ENCODE measurements around the gene DHCR24.
"Not testable (repeated sequence)": the region's sequence is repeated elsewhere in the genome, so short reads cannot be mapped to it uniquely, and the experiment has no call there.

The DHCR24 gene, protein sequence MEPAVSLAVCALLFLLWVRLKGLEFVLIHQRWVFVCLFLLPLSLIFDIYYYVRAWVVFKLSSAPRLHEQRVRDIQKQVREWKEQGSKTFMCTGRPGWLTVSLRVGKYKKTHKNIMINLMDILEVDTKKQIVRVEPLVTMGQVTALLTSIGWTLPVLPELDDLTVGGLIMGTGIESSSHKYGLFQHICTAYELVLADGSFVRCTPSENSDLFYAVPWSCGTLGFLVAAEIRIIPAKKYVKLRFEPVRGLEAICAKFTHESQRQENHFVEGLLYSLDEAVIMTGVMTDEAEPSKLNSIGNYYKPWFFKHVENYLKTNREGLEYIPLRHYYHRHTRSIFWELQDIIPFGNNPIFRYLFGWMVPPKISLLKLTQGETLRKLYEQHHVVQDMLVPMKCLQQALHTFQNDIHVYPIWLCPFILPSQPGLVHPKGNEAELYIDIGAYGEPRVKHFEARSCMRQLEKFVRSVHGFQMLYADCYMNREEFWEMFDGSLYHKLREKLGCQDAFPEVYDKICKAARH

DNA sequence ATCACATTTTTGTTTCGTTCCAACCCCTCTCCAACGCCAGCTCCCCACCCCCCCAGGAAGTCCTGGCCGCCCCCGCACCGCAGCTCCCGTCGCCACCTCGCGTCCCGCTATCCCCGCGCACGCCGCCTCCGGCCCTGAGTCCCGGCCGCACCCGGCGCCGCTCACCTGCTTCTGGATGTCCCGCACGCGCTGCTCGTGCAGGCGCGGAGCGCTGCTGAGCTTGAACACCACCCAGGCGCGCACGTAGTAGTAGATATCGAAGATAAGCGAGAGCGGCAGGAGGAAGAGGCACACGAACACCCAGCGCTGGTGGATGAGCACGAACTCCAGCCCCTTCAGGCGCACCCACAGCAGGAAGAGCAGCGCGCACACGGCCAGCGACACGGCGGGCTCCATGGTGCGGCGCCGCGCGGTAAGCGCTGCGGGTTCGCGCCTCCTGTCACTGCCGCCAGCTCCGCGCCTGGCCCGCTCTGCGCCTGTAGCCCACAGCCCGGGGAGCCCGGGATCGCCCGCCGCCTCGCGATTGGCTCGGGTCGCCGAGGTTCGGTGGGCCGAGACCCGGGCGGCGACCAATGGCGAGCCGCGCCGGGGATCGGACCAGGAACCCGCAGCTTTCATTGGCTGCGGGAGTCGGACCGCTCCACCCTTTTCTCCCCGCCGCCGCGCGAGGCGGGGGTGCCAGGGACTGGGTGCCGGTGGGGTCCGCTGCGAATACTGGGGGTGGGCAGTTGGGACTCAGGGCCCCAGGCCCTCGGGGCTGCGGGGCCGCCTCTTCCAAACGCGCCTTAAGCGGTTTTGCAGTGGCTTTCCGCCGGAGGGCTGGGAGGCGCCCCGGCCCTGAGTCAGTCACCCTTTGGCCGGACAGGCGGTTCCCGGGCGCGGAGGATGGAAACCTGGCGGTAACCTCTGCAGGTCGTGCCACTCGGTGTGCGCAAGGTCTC lies at the start of gene DHCR24:
TSS of gene DHCR24 (minus strand) at position 472 of the 941 bp plus-strand sequence. CDS start at position 396, 76 bp downstream.
- peak; percentile 95 for DNase-seq

DNA sequence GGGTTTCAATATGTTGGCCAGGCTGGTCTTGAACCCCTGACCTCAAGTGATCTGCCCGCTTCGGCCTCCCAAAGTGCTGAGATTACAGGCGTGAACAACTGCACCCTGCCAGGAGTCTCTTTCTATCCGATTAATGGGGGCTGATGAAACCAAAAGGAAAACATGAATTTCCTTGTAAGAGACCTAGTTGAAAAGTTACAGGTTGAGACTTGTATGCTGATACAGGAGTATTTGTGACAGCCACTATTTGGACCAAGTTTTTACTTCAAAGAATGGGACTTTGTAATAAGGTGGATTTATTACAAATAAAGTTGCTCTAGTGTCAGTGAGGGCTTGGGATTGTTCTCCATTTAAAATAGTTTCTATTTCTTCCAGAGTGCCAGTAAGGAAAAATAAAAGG lies 49.8 kb upstream of the DHCR24 start:
- no peak for DNase-seq

DNA sequence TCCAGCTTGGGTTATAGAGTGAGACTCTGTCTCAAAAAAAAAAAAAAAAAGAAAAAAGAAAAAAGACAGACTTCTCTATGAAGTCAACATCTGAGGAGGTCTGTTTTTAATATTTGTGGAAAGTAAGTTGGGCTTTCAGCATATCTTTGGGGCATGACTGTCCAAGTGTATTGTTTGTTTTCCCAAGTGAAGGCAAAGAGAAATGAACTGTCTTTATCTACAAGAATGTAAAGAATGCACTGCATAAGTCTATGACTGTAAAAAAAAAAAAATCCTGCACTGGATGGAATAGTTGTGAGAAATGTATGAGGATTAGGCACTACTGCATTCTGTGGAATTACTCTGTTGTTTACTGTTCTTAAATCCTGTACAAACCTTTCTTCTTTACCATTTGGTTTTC lies 47.9 kb upstream of the DHCR24 start:
- DNase-seq = no peak

DNA sequence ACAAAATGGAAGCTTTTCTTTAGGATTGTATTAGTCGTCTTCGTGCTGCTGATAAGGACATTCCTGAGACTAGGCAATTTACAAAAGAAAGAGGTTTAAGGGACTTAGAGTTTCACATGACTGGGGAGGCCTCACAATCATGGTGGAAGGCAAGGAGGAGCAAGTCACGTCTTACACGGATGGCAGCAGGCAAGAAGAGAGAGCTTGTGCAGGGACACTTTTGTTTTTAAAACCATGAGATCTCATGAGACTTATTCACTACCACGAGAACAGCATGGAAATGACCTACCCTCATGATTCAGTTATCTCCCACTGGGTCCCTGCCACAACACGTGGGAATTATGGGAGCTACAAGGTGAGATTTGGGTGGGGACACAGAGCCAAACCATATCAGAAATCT lies 47.1 kb upstream of the DHCR24 start:
- DNase-seq = not testable (repeated sequence)

DNA sequence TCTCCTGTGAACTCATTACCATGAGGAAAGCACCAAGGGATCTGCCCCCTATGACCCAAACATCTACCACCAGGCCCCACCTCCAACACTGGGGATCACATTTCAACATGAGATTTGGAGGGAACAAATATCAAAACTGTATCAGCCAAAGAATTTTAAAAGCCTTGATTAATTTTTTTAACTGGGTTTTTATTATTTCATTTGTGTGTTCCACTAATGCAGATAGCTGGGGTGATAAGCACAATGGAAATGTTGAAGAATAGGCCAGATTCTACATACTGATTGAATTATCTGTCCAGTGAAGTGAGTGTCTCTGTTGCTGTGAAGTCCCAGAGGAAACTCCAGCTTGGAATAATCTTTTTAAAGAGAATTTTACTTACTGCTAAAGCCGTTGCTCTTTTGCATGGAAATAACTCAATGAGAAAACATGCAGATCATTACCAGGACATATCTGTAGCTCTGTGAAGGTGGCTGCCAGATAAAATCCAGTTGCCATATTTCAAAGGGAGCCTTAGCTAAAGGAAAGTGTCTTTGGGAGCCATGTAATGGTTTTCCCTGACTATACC lies 44.4 kb upstream of the DHCR24 start:
- DNase-seq = no peak

DNA sequence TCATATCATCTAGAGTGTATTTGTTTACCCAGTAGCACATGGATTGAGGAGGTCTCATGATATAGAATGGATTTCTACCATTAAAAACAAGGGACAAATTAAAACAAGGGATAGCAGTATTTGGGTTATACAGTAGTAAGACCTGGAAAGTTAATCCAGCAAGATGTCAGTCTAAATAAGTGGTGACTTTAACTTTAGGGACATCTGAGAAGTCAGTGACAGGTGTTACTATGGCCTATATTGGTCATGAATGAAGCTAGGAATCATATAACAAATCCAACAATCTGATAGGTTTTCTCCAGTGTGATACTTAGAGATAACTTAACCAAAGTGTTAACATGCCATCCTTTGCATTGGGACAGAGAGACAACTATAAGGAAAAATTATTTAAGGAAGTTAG lies 42.7 kb upstream of the DHCR24 start:
- DNase-seq = no peak

DNA sequence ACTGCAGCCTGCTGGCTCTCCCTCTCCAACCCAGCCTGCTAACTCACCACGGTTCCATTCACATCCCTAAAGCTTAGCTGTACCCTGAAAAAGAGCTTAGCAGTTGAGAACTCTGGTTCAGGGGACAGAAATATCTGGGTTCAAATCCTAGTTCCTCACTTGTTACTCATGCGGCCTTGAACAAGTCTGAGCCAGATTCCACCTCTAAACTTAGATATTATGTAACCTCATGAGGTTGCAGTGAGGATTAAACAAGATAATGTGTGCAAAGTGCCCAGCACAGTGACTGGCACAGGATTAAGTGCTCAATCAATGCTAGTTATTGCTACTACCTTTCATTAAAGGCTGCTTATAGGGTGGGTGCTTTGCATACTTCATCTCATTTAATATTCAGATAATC lies 41.3 kb upstream of the DHCR24 start:
- peak; percentile 51 for DNase-seq

DNA sequence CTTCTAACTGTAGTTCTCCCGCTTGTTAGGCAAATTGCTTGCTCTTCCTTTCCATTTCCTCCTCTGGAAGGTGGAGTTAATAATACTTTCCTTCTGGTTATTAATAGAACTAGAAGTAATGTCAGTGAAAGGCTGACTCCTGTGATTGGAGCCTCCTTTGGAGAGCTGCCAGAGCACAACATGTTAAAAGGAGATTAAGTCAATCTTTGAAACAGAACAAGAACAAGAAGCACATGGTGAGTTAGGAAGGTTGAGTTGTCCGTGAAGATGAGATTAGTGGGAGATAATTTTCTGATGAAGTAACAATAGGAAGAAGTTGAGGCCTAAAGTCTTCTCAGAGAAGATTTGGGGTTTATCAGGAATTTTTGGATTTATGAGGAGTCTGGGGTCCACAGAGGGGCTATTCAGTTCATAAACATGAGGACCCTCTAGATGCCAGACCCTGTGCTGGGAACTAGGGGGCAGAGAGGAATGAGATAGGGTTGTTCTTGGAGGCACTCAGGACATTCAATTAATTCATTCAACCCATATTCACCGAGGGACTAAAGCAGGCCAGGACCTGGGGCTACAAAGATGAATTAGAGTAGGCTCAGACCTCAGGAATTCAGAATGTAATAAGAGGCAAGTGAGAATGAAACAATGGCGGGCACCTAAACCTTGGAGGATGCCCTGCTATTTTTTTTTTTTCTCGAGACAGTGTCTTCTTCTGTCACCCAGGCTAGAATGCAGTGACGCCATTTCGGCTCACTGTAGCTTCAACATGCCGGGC lies 40.7 kb upstream of the DHCR24 start:
- peak; percentile 88 for DNase-seq

DNA sequence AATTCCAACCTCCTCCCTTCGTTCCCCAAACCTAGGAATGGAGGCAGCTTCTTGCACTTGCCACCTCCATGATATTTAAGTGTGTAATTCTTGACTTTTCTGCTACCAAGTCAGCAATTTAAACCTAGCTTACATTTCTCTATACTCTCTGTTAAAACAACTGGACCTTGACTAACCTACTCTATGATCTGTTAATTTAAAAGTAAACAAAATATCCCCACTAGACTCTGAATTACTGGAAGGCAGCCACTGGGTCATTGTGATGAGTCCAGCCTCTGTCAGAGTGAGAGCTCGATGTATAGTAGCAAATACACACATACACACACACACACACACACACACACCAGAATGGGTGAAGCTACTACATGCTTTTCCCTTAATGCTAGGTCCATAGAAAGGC lies 40.0 kb upstream of the DHCR24 start:
- DNase-seq = no peak

DNA sequence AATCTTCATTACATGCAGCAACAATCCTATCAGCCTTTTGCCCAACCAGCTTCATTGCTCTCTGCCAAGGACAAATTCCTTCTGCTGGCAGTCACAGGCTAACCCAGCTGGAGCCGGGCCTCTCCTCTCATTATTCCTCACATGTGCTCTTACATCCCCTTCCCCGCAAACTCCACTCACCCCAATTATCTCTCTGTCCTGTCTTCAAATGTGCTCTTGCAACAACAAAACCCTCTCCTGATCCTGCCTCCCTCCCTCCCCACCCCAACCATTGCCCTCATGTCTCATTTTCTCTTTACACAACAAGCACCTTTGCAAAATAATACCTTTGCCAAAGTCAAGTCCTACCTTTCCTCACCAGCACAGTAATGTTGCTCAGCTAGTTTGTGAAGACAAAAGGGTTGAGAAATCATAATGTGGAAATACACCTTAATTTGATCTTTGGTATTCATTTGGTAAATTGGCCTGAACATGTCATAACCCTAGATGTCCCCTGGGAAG lies 36.0 kb upstream of the DHCR24 start:
- peak; percentile 41 for DNase-seq

DNA sequence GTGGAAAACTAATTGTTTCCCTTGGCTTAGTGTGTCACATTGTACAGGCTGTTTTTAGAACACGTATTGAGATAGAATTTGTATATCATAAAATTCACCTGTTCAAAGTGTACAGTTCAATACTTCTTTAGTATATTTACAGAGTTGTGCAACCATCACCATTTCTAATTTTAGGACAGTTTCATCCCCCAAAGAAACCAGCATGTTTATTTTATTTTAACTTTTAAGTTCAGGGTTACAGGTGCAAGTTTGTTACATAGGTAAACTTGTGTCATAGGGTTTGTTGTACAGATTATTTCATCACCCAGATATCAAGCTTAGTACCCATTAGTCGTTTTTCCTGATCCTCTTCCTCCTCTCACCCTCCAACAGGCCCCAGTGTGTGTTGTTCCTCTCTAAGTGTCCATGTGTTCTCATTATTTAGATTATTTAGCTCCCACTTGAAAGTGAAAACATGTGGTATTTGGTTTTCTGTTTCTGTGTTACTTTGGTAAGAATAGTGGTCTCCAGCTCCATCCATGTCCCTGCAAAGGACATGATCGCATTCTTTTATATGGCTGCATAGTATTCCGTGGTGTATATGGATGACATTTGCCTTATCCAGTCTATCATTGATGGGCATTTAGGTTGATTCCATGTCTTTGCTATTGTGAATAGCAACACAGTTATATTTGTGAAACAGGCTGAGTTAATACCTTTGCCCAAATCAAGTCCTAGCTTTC lies 35.2 kb upstream of the DHCR24 start:
- DNase-seq = no peak

DNA sequence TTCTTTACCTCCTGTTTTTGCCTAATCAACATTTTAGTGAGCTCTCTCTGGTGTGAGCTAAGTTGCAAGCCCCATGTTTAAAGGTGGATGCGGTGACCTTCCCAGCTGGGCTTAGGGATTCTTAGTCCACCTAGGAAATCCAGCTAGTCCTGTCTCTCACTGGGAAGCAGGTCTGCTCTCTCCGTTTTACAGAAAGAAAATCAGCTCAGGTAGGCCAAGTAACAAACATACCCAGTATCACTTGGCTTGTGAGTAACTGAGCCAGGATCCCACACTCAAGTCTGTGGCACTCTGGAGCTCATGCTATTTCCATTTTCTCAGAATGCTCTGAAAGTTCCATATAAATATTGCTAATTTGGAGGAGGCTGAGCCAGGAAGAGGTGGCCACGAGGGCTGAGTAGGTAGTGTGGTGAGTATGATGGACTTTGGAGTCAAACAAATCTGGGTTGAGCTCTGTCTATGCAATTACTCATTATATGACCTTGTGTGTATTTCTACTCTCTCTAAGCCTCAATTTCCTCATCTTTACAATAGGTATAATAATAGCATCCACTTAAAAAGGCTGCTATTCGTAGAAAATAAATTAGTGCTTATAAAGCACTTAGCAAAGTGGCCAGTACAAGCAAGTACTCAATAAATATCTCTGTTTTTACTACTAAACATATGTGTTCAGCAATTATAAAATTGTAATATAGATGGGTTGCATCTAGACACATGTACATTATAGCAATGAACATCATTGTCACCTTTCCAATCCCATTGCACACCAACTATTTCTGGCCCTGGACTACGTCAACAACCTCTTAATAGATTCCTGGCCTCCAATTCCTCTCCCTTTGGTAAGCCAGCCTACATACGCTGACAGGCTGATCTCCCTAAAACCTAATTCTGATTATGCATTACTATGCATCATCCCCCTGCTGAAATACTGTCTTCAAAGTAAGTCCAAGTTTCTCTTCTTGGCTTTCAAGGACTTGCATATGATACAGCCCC lies 32.7 kb upstream of the DHCR24 start:
- no peak for DNase-seq

DNA sequence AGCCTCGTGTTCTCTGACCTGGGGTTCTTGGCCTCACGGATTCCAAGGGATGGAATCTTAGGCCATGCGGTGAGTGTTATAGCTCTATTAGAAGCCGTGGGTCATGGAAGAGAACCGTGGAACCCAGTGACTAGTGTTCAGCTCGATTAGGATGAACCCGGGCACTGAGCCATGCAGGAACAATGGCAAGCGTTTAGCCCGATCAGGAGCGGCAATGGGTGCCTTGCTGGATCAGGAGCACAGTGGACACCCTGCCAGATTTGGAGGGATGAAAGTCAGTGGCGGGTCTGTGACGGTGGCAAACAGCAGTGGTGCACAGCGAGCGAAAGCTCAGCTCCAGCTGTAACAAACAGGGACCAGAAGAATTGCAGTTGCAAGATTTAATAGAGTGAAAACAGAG lies 24.1 kb upstream of the DHCR24 start:
- not testable (repeated sequence) for DNase-seq

DNA sequence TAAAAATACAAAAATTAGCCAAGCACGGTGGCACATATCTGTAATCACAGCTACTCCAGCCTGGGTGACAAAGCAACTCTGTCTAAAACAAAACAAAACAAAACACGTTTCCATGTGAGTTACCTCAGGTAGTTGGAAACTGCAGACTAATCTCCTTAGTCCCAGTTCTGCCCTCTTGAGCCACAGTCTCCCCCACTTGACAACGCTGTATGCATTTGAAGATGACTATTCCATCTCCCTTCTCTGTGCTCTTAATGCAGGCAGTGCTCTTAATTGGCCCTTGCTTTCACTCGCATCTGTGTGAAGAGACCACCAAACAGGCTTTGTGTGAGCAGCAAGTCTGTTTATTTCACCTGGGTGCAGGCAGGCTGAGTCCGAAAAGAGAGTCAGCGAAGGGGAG lies 19.6 kb upstream of the DHCR24 start:
- no peak for DNase-seq

DNA sequence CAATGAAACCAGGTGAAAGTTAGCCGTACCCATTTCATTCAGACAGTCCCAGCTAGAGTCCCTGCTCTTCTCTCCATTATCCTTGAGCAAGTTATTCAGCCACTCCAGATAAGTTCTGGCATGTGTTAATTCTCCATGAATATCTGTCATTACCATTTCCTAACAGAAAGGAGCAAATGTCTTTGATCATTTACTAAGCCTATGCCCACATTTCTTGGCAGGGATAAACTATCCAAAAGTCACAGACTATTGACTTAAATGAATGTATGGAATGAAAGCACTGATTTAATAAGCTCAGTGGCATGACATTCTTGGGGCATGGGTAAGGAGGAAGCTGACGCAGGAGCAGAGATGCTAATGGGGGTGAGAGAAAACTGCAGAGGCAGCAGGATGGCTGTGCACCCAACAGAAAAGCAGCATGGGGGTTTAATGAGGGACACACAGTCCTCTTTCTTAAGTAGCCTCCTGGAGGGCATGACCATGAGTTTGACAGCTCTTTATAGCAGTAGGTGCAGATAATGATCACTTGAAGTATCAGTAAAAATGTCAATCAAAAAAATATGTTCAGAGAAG lies 17.6 kb upstream of the DHCR24 start:
- no peak for DNase-seq

DNA sequence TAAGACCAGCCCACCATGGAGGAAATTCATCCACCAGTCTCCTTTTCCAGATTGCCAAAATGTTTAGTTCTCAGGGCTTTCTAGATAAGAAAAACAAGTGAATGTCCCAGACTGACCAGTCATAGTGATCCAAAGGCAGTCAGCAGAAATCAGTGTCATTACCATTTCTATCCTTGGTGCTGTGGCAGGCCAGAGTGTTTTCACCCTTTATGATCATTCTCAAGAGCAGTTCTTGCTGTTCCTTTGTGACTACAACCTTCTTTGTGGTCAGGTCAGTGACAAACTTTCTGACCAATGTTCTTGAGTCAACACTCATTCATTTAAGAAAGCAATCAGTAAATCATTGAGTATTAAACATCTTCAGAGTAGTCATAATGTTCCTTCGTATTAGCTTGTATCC lies 7.3 kb upstream of the DHCR24 start:
- no peak for DNase-seq

DNA sequence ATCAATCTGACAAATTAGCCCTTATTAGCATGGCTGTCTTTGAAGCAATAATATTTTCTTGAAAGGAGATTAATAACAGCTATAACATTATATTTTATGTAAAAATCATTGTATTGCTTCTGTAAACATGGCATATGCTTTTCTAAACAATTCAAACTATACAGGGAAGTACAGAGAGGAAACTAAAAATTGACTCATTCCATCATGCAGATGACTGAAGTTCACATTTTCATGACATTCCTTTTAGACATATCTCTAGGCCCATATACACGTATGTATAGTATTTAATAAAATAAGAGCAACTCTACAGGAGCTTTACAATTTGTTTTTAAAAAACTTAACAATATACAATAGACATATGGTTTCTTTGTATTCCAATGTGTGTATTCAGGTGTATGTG lies 5.6 kb upstream of the DHCR24 start:
- DNase-seq = no peak

DNA sequence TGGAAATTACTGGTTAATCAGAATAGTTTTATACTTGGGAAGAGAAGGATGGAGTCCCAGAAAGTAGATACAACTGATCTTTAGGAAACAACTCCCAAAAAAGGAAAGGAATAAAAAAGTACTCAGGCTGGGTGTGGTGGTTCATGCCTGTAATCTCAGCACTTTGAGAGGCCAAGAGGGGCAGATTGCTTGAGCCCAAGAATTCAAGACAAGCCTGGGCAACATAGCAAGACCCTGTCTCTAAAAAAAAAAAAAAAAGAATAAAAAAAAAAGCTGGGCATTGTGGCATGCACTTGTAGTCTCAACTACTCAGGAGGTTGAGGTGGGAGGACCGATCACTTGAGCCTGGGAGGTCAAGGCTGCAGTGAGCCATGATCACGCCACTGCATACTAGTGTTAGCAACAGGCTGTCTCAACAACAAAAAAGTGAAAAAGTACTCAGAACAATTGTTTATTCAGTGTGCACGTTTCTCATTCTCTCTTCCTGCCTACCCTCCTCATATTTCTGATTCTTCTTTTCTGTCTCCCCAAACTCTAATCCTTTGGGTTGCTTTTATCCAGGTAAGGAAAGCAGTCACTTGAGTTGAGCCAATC lies 2.2 kb upstream of the DHCR24 start:
- DNase-seq = no peak

DNA sequence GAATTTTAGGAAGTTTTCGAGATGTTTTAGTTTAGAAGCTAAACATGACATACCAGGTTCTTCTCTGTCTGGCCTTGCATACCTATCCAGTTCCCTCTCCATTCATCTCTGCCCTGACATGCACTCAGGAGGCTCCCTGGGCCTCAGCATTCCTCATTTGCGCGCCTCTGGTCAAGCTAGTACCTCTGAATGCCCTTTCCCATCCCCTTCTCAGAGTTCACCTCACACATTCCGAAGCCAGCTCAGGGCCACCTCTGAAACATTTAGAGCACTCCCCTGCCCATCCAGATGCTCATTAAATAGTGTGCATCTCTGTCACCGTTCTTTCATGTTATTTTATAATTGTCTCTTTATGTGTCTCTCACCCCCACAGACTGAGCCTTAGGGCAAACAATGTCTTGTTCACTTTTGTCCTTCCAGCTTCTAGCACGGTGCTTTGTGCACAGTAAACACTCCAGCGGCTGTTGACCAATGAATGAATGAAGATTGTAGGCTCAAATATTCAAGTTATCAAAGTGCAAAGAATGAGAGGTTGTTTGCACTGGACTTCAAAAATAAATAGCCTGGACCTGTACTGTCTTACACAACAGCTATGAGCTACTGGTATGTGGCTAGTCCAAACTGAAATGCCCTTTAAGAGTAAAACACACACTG lies 1.2 kb upstream of the DHCR24 start:
- DNase-seq = no peak

Measured in NCI-H82 (cell line).